HG02938 (cell line): ENCODE data around the gene PTP4A2.
"Not testable (repeated sequence)": the region's sequence is repeated elsewhere in the genome, so short reads cannot be mapped to it uniquely, and the experiment has no call there.

Experiments
- ATAC-seq: cut with Tn5 transposase; IDR thresholded peaks from one replicate; pipeline ENCODE4 v1.9.1; 2021; ENCODE audit warnings: mild to moderate bottlenecking, moderate library complexity; ENCODE audit not compliant: unreplicated experiment

Gene PTP4A2

GRCh38 chr1:31951276-31951675 lies 13.1 kb upstream of the PTP4A2 start:
- no peak for ATAC-seq

- ATAC-seq: no peak
Observed at GRCh38 chr1:31949862-31950261, 11.7 kb upstream of the PTP4A2 start.

- not testable (repeated sequence) for ATAC-seq
Observed at GRCh38 chr1:31945677-31946076, 7.5 kb upstream of the PTP4A2 start.

GRCh38 chr1:31944205-31945089 lies 6.3 kb upstream of the PTP4A2 start:
- peak; percentile 56 for ATAC-seq

GRCh38 chr1:31943546-31944184 lies 5.5 kb upstream of the PTP4A2 start:
- peak; percentile 23 for ATAC-seq

GRCh38 chr1:31942061-31942460 lies 3.9 kb upstream of the PTP4A2 start:
- not testable (repeated sequence) for ATAC-seq

GRCh38 chr1:31939484-31940329 lies 1.5 kb upstream of the PTP4A2 start:
- peak; percentile 29 for ATAC-seq

- ATAC-seq: peak; percentile 27
Observed at GRCh38 chr1:31937300-31938183, 626 bp downstream of the PTP4A2 start.

GRCh38 chr1:31936981-31937299 lies 1.2 kb downstream of the PTP4A2 start:
- ATAC-seq: no peak

- no peak for ATAC-seq
Observed at GRCh38 chr1:31936278-31936980, 1.7 kb downstream of the PTP4A2 start.

- no peak for ATAC-seq
Observed at GRCh38 chr1:31934706-31935629, 3.2 kb downstream of the PTP4A2 start.

- no peak for ATAC-seq
Observed at GRCh38 chr1:31932491-31933316, 5.5 kb downstream of the PTP4A2 start.

GRCh38 chr1:31931593-31932225 lies 6.5 kb downstream of the PTP4A2 start:
- no peak for ATAC-seq

GRCh38 chr1:31930836-31931592 lies 7.2 kb downstream of the PTP4A2 start:
- no peak for ATAC-seq

GRCh38 chr1:31927661-31927980 lies 10.5 kb downstream of the PTP4A2 start:
- no peak for ATAC-seq

- ATAC-seq: no peak
Observed at GRCh38 chr1:31926853-31927660, 11.1 kb downstream of the PTP4A2 start.
